Bronchial smooth muscle cell (primary cell): ENCODE results near the gene P2RX4. TPM values are rescaled to one million over a fixed set of nuclear protein-coding genes. Genes with fewer than 3 reads are reported as not detected.

ENCODE experiments used
- total RNA-seq: library from RNA; depleted of rRNA; stranded (reverse); fragments of >200 nt; gene quantifications from 2 replicates; pipeline ENCODE4 v1.2.1, GENCODE V29; 2014

P2RX4 gene
- total RNA-seq = 14.0 and 16.9 TPM in 2 replicates

GRCh38 chr12:121209624-121210572, at the start of gene P2RX4:
Gene P2RX4 (plus strand): TSS chr12:121210129. CDS start chr12:121210165, 36 bp downstream.

Other genes with a start within 250 kb of the P2RX4 start
- not detected in 2 replicates for gene HNF1A, start 231.6 kb upstream of the P2RX4 start, total RNA-seq
- gene C12orf43, start 193.6 kb upstream of the P2RX4 start, total RNA-seq = 10.6 and 13.8 TPM in 2 replicates
- gene OASL, start 170.9 kb upstream of the P2RX4 start, total RNA-seq = 0.17 and 0.47 TPM in 2 replicates
- 0.47 and 0.77 TPM in 2 replicates for gene P2RX7, start 77.3 kb upstream of the P2RX4 start, total RNA-seq
- 8.9 and 10.4 TPM in 2 replicates for gene CAMKK2, start 86.6 kb downstream of the P2RX4 start, total RNA-seq
- gene ANAPC5, start 142.3 kb downstream of the P2RX4 start, total RNA-seq = 100 and 126 TPM in 2 replicates
- 70.6 and 105 TPM in 2 replicates for gene RNF34, start 190.0 kb downstream of the P2RX4 start, total RNA-seq